Esophagus muscularis mucosa (tissue), 4 donors: ENCODE measurements around the gene PTPN14. TPM values are rescaled to one million over a fixed set of nuclear protein-coding genes. Genes with fewer than 3 reads are reported as not detected.

Experiments
- DNase-seq: peaks from one replicate; pipeline ENCODE4 v3.0.0-alpha.2; 2017; ENCODE audit errors: extremely low spot score
- H3K27ac ChIP-seq, 4 donors: fragments of 200-600 bp; sonication (generic); replicated peaks in 1 of 4; 1 replicate in 3 of 4; 2 replicates in 1 of 4; pipeline ENCODE4 v1.5.1; 2016 to 2019; ENCODE audit warnings: mild to moderate bottlenecking in 1 of 4
- H3K27me3 ChIP-seq, 4 donors: fragments of 200-600 bp; sonication (generic); one replicate each; pipeline versions ENCODE4 v1.5.1 to v1.6.0; 2016 to 2019
- H3K36me3 ChIP-seq, 4 donors: fragments of 200-600 bp; sonication (generic); one replicate each; pipeline ENCODE4 v1.5.1; 2016 to 2019
- H3K4me1 ChIP-seq, 4 donors: fragments of 200-600 bp; sonication (generic); one replicate each; pipeline ENCODE4 v1.5.1; 2016 to 2019
- H3K4me3 ChIP-seq, 4 donors: fragments of 200-600 bp; sonication (generic); 1 replicate in 2 of 4; 2 replicates in 2 of 4; pipeline ENCODE4 v1.5.1; 2016 to 2019; ENCODE audit warnings: mild to moderate bottlenecking in 4 of 4, moderate library complexity in 1 of 4
- H3K9me3 ChIP-seq, 4 donors: fragments of 200-600 bp; sonication (generic); 1 replicate in 3 of 4; 2 replicates in 1 of 4; pipeline ENCODE4 v1.5.1; 2016 to 2019
- EP300 ChIP-seq: sonication (generic); formaldehyde crosslinking; IDR thresholded peaks from one replicate; pipeline ENCODE4 v1.6.1; 2017; ENCODE audit warnings: antibody characterized with exemption
- POLR2A ChIP-seq: fragments of 450-650 bp; IDR thresholded peaks from one replicate; pipeline ENCODE4 v1.6.1; 2017; ENCODE audit warnings: antibody characterized with exemption, moderate library complexity, mild to moderate bottlenecking, low read depth
- POLR2AphosphoS5 ChIP-seq, 2 donors: sonication (generic); formaldehyde crosslinking; IDR thresholded peaks; one replicate each; pipeline ENCODE4 v1.6.1; 2017; ENCODE audit warnings: antibody characterized with exemption in 2 of 2
- WGBS: methylation state at CpG from one replicate; pipeline ENCODE4 v1.1.5; 2018; 5-methylcytosine and 5-hydroxymethylcytosine counted together
- intact Hi-C: fragments of 100-400 bp; cut with DNase I; formaldehyde crosslinking; loops from one replicate; pipeline ENCODE4 v1.15.1; 2023
- total RNA-seq, 4 donors: library from RNA; depleted of rRNA; stranded (reverse); fragments of >200 nt; gene quantifications; one replicate each; pipeline versions ENCODE4 v1.1.0 to v1.2.1, GENCODE V29; 2016
- TF ChIP-seq, protein P1 (sequence below), 3 experiments: fragments of 200-600 bp in 2 of 3; fragments of 450-650 bp in 1 of 3; sonication (generic) in 2 of 3; IDR thresholded peaks; one replicate each; pipeline ENCODE4 v1.5.1; 2017 to 2019; ENCODE audit warnings: antibody characterized with exemption in 3 of 3, mild to moderate bottlenecking in 2 of 3, moderate library complexity in 1 of 3

The PTPN14 gene
- total RNA-seq, 4 donors from 2014 or later = 48.5 to 108 (median 69.1) TPM

DNA sequence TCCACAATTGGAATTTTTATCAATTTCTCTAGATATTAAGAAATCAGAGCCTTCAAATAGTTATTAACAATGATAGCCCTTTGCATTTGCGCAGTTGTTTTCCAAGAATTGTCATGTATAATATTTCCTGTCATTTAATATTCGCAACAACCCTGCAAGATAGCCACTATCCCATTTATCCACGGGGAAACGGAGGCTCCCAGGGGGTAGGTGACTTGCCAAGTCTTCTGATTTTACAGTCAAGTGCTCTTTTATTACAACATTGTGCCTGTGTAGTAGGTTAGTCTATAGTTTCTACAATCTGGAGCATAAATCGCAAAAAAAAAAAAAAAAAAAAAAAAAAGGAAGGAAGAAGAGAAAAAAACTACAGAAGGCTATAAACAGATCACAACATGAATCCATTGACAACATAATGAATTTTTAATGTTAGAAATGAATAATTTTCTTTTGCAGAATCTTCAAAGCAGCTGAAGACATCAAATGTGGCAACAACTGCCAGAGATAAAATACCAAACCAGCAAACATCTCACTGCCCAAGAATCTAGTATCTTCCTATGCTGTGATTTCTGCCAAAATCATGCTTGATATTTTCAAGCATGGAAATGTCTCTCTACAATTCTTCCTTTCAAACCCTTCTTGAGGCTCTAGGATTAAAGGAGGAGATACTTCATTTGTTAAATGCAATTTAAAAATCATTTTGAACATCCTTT is 125.5 kb downstream of the PTPN14 start:
- Histone ChIP-seq H3K4me1 (peaks cover 10 to 16% (median 12%) of the 10 kb centered on the region in 4 donors), H3K27ac (no peak overlapping the region), H3K4me3 (no peak overlapping the region), H3K9me3 (no peaks in the 10 kb centered on the region), H3K27me3 (no peaks in the 10 kb centered on the region), H3K36me3 (no peaks in the 10 kb centered on the region)
- WGBS = 72% methylated on average over 5 of the region's 5 CpGs
- no peak for DNase-seq
- intact Hi-C loops = no loop called here
- TF ChIP-seq, protein P1, sequence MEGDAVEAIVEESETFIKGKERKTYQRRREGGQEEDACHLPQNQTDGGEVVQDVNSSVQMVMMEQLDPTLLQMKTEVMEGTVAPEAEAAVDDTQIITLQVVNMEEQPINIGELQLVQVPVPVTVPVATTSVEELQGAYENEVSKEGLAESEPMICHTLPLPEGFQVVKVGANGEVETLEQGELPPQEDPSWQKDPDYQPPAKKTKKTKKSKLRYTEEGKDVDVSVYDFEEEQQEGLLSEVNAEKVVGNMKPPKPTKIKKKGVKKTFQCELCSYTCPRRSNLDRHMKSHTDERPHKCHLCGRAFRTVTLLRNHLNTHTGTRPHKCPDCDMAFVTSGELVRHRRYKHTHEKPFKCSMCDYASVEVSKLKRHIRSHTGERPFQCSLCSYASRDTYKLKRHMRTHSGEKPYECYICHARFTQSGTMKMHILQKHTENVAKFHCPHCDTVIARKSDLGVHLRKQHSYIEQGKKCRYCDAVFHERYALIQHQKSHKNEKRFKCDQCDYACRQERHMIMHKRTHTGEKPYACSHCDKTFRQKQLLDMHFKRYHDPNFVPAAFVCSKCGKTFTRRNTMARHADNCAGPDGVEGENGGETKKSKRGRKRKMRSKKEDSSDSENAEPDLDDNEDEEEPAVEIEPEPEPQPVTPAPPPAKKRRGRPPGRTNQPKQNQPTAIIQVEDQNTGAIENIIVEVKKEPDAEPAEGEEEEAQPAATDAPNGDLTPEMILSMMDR (IDR thresholded peaks at IDR 0.05) = no peak
- TF ChIP-seq POLR2A = no peak
- TF ChIP-seq POLR2AphosphoS5 (IDR thresholded peaks at IDR 0.05) = no peak
- TF ChIP-seq EP300 = no peak

DNA sequence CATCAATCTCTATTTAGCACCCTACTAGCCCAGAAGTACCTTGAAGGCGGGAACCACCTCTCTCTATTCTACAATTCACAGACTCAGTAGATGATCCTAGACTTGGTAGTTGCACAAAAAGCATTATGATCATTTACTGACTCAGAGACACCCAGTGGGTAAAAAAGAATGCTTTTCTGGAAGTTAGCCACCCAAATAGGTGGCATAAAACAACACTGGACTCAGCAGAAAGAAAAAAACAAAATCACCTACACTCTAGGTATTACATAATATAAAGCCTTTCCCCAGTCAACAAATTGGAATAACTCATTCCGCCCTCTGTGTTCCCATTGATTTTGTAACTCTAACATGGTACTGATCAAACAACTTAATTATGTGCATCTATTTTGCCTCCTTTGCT is 126.3 kb downstream of the PTPN14 start:
- no peaks in the 10 kb centered on the region for H3K9me3 ChIP-seq
- intact Hi-C loops = no loop called here
- H3K27me3 ChIP-seq = no peaks in the 10 kb centered on the region
- peaks cover 15 to 19% (median 17%) of the 10 kb centered on the region in 4 donors for H3K4me1 ChIP-seq
- TF ChIP-seq EP300 (no peak), POLR2A (no peak)
- DNase-seq = no peak
- no peak overlapping the region for H3K4me3 ChIP-seq
- no peak overlapping the region for H3K27ac ChIP-seq
- 100% methylated on average over 2 of the region's 2 CpGs for WGBS
- H3K36me3 ChIP-seq = no peaks in the 10 kb centered on the region

DNA sequence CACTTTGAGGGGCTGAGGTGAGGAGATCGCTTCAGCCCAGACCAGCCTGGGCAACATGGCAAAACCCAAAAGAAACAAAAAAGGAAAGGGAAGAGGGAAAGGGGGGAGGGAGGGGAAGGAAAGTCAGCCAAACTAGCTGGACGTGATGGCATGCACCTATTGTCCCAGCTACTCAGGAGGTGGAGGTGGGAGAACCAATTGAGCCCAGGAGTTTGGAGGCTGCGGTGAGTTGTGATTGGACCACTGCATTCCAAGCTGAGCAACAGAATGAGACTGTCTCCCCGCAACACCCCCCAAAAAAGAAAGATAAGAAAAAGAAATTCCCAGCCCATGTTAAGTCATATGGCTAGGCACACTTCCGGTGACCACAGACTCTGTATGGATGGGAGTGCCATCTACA is 128.4 kb downstream of the PTPN14 start:
- H3K36me3 ChIP-seq = no peaks in the 10 kb centered on the region
- no peaks in the 10 kb centered on the region for H3K9me3 ChIP-seq
- 83% methylated on average over 5 of the region's 5 CpGs for WGBS
- intact Hi-C loops = no loop called here
- no peaks in the 10 kb centered on the region for H3K27me3 ChIP-seq
- H3K4me3 ChIP-seq = no peak overlapping the region
- TF ChIP-seq, protein P1 (IDR thresholded peaks at IDR 0.05) = no peak
- no peak for TF ChIP-seq POLR2AphosphoS5 (IDR thresholded peaks at IDR 0.05)
- no peak for TF ChIP-seq EP300
- TF ChIP-seq POLR2A = no peak
- no peak for DNase-seq
- no peak overlapping the region for H3K27ac ChIP-seq
- H3K4me1 ChIP-seq = peaks cover 35 to 40% (median 37%) of the 10 kb centered on the region in 4 donors

DNA sequence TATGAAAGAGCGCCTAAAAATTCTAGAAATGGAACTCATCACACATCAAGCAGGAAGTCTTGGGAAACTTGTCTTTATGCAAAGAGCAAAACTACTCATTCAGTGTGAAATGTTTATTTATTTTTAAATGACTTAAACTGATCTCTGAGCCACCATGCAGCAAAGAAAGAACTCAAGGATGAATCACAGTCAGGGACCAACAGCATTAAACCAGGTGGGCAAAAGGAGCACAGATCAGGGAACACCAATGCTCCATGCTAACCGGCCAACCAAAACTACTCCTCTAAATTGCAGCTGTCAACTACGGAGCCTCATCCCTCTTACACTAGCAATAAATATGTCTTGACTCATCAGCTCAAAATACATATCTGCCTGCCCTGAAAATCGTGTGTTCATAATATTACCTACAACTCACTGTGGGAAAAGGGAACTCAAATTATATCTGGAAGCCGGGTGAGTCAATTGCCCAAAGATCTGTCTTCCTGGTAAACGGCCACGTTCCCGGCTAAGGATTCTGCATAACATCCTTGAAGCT is 129.2 kb downstream of the PTPN14 start:
- TF ChIP-seq POLR2A (no peak), POLR2AphosphoS5 (IDR thresholded peaks at IDR 0.05) (no peak), EP300 (no peak)
- TF ChIP-seq, protein P1 (IDR thresholded peaks at IDR 0.05) = no peak
- no peak overlapping the region for H3K4me3 ChIP-seq
- H3K36me3 ChIP-seq = no peaks in the 10 kb centered on the region
- H3K27me3 ChIP-seq = no peaks in the 10 kb centered on the region
- WGBS = 74% methylated on average over 8 of the region's 8 CpGs
- H3K4me1 ChIP-seq = peaks cover 44 to 48% (median 45%) of the 10 kb centered on the region in 4 donors
- H3K9me3 ChIP-seq = no peaks in the 10 kb centered on the region
- intact Hi-C loops = no loop called here
- no peak overlapping the region for H3K27ac ChIP-seq
- no peak for DNase-seq

DNA sequence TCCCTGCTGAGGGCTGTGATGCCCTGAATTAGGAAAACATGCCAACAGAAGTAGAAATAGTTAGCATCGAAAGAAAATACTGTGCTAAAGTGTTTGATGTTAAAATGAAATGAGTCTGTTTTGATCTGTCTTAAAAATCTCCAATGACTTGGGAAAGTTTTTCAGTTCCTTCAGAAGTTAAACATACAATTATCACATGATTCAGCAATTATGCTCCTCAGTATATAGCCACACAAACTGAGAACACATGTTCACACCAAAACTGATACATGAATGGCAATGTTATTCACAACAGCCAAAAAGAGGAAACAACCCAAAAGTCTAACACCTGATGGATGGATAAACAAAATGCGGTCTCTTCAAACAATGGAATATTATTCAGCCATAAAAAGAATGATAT is 130.6 kb downstream of the PTPN14 start:
- WGBS = 51% methylated on average over 2 of the region's 2 CpGs
- Histone ChIP-seq H3K4me1 (peaks cover 47 to 60% (median 56%) of the 10 kb centered on the region in 4 donors), H3K36me3 (no peaks in the 10 kb centered on the region), H3K4me3 (no peak overlapping the region), H3K27ac (no peak overlapping the region), H3K9me3 (no peaks in the 10 kb centered on the region), H3K27me3 (no peaks in the 10 kb centered on the region)
- intact Hi-C loops = no loop called here
- no peak for TF ChIP-seq POLR2A
- no peak for TF ChIP-seq EP300
- TF ChIP-seq, protein P1 (IDR thresholded peaks at IDR 0.05) = no peak
- TF ChIP-seq POLR2AphosphoS5 (IDR thresholded peaks at IDR 0.05) = no peak
- DNase-seq = no peak
